Measurements from ENCODE around the gene G6PC1.

G6PC1 gene

DNA sequence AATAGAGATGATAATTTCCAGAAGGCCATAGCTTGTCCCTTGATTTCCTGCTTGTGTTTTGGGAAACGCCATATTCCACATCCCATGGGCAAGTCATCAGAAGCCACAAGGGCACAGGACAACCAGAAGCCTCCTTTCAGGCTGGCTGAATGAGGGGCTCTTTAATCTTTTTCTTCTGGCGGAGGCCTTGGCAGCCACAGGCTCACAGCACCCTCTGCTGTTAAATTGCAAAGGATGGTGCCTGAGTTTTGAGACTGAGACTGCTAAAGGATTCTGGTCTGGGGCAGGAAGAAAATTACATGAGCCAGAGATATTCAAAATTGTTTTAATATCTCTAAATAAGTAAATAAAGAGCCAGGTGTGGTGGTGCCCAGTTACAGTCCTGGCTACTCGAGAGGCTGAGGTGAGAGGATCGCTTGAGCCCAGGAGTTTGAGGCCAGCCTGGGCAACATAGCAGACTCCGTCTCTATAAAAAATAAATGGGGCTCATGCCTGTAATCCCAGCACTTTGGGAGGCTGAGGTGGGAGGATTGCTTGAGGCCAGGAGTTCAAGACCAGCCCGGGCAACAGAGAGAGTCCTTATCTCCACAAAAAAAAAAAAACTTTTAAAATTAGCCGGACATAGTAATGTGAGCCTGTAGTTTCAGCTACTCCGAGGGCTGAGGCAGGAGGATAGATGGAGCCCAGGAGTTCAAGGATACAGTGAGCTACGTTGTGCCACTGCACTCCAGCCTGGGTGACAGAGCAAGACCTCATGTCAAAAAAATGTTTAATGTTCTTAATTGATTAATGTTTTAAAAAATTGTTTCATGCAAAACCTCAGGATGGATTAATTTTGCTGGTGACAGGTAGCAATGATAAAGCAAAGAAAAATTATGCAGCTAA, 37.4 kb downstream of the G6PC1 start:
- DNase-seq: peak in 32 of 56 donors; percentile 1 to 66 (median 18)

DNA sequence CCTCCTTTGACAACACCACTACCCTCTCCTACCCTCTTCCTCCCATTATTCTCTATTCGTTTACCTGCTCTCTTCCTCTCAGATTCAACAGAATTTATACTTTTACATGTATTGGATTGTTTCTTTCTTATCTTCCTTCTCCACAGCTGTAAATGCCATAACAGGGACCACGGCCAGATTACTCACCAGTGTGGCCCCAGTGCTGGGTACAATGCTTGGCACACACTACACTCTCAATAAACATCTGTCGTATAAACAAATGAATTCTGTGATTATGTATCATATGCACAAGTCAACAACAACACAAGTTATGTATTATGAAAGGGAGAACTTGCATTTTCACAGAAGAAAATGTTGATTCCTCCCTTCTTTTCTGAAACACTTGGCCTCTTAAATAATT, 43.6 kb downstream of the G6PC1 start:
- no peak for DNase-seq

DNA sequence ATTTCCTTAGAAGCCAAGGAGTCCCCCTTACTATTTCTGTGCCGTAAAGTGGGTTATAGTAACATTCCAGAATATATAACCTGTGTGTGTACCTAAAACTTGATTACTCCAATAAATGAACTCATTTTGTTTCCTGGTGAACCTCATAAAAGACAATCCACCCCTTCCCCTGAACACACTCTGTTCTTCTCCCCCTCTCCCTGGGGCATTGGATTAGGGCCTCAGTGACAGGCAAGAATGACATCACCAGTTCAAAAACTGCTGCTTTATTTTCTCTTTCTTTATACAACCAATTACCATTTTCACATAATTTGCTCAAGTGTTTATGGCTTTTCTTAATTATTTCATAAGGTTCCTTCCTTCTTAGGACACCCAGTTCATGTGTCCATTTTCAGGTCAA, 46.2 kb downstream of the G6PC1 start:
- no peak for DNase-seq

GRCh38 chr17:42950044-42950783, 49.6 kb downstream of the G6PC1 start:
- no peak for DNase-seq
